AG04450 (cell line): Measurements from ENCODE around the gene MMEL1. TPM values are rescaled to one million over a fixed set of nuclear protein-coding genes. Genes with fewer than 3 reads are reported as not detected.
"Not testable (repeated sequence)": the region's sequence is repeated elsewhere in the genome, so short reads cannot be mapped to it uniquely, and the experiment has no call there.

Source experiments
- CTCF ChIA-PET: fragments of 300-600, 350-600 bp; formaldehyde crosslinking; extraction: SDS; loops from one replicate; lab custom pipeline; 2022; ENCODE audit warnings: antibody characterized with exemption, inconsistent platforms; lab: Charles Lee
- POLR2A ChIA-PET: fragments of 350-600 bp; formaldehyde crosslinking; extraction: SDS; loops from one replicate; lab custom pipeline; 2021; ENCODE audit warnings: antibody characterized with exemption, inconsistent platforms; lab: Yijun Ruan, JAX
- DNase-seq: peaks from one replicate; pipeline ENCODE4 v3.0.0-alpha.2; 2011; ENCODE audit warnings: low read depth, low spot score
- H3K27ac ChIP-seq: one replicate; pipeline ENCODE4 v1.5.1; 2012; ENCODE audit warnings: low read depth, low read length, control low read depth
- H3K27me3 ChIP-seq: one replicate; pipeline ENCODE4 v1.6.0; 2012; ENCODE audit warnings: low read length; ENCODE audit not compliant: control insufficient read depth, insufficient read depth
- H3K4me3 ChIP-seq: 2 replicates; pipeline ENCODE4 v1.5.1; 2011; ENCODE audit warnings: mild to moderate bottlenecking, low read depth, low read length, control low read depth
- H3K9me3 ChIP-seq: 2 replicates; pipeline ENCODE4 v1.5.1; 2012; ENCODE audit warnings: low read length; ENCODE audit not compliant: control insufficient read depth, insufficient read depth
- CTCF ChIP-seq: IDR thresholded peaks from 2 replicates; pipeline ENCODE4 v1.5.1; 2011; ENCODE audit warnings: low read depth, low read length, control low read depth, inconsistent platforms
- polyA plus RNA-seq: library from polyadenylated mRNA; depleted of rRNA; stranded (reverse); fragments of >200 nt; gene quantifications from 2 replicates; pipeline ENCODE4 v1.2.3, GENCODE V29; 2011

The MMEL1 gene
- polyA plus RNA-seq, 1 experiment = 0.21 TPM

- Histone ChIP-seq H3K4me3 (no peak overlapping the region), H3K27ac (no peak overlapping the region), H3K9me3 (no peaks in the 10 kb centered on the region; the same call in 1 of the 2 replicates), H3K27me3 (peaks cover 2% of the 10 kb centered on the region)
- TF ChIP-seq CTCF = no peak
- CTCF ChIA-PET = no interaction called here
- POLR2A ChIA-PET = no interaction called here
- DNase-seq = no peak
Measured at GRCh38 chr1:2582391-2582790, 50.4 kb downstream of the MMEL1 start.

DNA sequence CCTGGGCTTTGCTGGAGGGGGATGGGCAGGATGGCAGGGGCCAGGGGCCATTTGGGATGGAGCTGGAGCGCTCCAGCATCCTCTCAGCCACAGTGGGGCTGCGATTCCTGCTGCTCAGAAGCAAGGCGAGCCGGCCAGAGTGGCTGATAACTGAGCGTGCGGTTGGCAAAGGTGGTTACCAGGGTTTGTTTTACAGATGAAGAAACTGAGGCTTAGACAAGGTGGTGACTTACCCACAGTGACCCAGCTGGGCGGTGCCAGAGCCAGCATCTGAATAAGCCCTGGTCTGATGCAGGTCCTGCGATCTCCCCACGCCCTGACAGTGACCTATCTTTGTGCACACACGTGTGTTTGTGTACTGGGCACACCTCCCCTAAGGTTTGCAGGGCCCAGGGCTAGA is 52.1 kb downstream of the MMEL1 start:
- ChIA-PET POLR2A (no interaction called here), CTCF (no interaction called here)
- Histone ChIP-seq H3K4me3 (no peak overlapping the region), H3K27ac (no peak overlapping the region), H3K9me3 (no peaks in the 10 kb centered on the region; the same call in 1 of the 2 replicates), H3K27me3 (peaks cover 2% of the 10 kb centered on the region)
- no peak for DNase-seq
- no peak for TF ChIP-seq CTCF

DNA sequence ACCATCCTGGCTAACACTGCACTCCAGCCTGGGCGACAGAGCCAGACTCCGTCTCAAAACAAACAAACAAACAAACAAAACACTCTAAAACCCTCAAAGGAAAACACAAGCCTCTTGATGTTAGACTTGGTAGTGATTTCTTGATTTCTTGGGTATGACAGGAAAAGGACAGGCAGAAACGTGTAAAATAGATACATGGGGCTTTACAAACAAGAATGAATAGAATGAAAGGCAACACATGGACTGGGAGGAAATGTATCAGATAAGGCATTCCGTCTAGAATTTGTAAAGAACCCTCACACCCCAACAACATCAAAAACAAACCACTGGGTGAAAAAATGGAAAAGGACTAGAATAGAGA is 54.1 kb downstream of the MMEL1 start:
- Histone ChIP-seq H3K27me3 (peaks cover 2% of the 10 kb centered on the region), H3K9me3 (no peaks in the 10 kb centered on the region; the same call in 1 of the 2 replicates), H3K4me3 (no peak overlapping the region), H3K27ac (no peak overlapping the region)
- DNase-seq = no peak
- ChIA-PET POLR2A (interaction anchor here (0.8 kb wide), 1 partner anchor 54 kb away, joined by 5 read pairs; the partner anchor contains the start of gene MMEL1), CTCF (no interaction called here)
- no peak for TF ChIP-seq CTCF

- H3K9me3 ChIP-seq, CTCF ChIA-PET, H3K27me3 ChIP-seq, H3K4me3 ChIP-seq, DNase-seq, POLR2A ChIA-PET, H3K27ac ChIP-seq: not testable (repeated sequence)
Measured at GRCh38 chr1:2577565-2578075, 55.2 kb downstream of the MMEL1 start.

GRCh38 chr1:2575801-2576663 is 56.8 kb downstream of the MMEL1 start:
- peaks cover 11% of the 10 kb centered on the region for H3K27me3 ChIP-seq
- DNase-seq = no peak
- H3K4me3 ChIP-seq = no peak overlapping the region
- TF ChIP-seq CTCF = no peak
- POLR2A ChIA-PET = no interaction called here
- H3K9me3 ChIP-seq = no peaks in the 10 kb centered on the region; the same call in 1 of the 2 replicates
- CTCF ChIA-PET = no interaction called here
- no peak overlapping the region for H3K27ac ChIP-seq
